ENCODE data around the gene PDCD7.
"Not testable (repeated sequence)": the region's sequence is repeated elsewhere in the genome, so short reads cannot be mapped to it uniquely, and the experiment has no call there.

PDCD7 gene

GRCh38 chr15:65115542-65115941, 18.1 kb downstream of the PDCD7 start:
- DNase-seq = no peak

- DNase-seq = no peak
These were observed 18.5 kb downstream of the PDCD7 start, which contains the start of gene UBAP1L for GRCh38 chr15:65115086-65115485. Gene UBAP1L, minus strand, starts transcription at chr15:65115200. Its CDS starts 8,985 bp downstream, at chr15:65106215.

- no peak for DNase-seq
These were observed 22.8 kb downstream of the PDCD7 start for GRCh38 chr15:65110676-65111292.

GRCh38 chr15:65106011-65106590, 27.5 kb downstream of the PDCD7 start:
- DNase-seq = no peak

- no peak for DNase-seq
These were observed 28.6 kb downstream of the PDCD7 start for GRCh38 chr15:65105038-65105437.

- no peak for DNase-seq
These were observed 30.7 kb downstream of the PDCD7 start for GRCh38 chr15:65102912-65103311.

- no peak for DNase-seq
These were observed 31.5 kb downstream of the PDCD7 start for GRCh38 chr15:65101891-65102708.

GRCh38 chr15:65101411-65101890, 32.2 kb downstream of the PDCD7 start:
- DNase-seq = peak; percentile 27

GRCh38 chr15:65100442-65100841, 33.2 kb downstream of the PDCD7 start:
- DNase-seq = no peak

- DNase-seq = not testable (repeated sequence)
These were observed 33.8 kb downstream of the PDCD7 start for GRCh38 chr15:65099801-65100200.

- DNase-seq = no peak
These were observed 34.3 kb downstream of the PDCD7 start for GRCh38 chr15:65099336-65099735.

GRCh38 chr15:65097651-65098263, 35.9 kb downstream of the PDCD7 start:
- DNase-seq = no peak

- no peak for DNase-seq
These were observed 36.9 kb downstream of the PDCD7 start for GRCh38 chr15:65096481-65097385.

GRCh38 chr15:65095747-65096104, 37.9 kb downstream of the PDCD7 start:
- DNase-seq = no peak

- no peak for DNase-seq
These were observed 38.4 kb downstream of the PDCD7 start for GRCh38 chr15:65095011-65095746.

- no peak for DNase-seq
These were observed 39.2 kb downstream of the PDCD7 start for GRCh38 chr15:65094294-65094995.

- DNase-seq = not testable (repeated sequence)
These were observed 39.8 kb downstream of the PDCD7 start for GRCh38 chr15:65093793-65094170.

- no peak for DNase-seq
These were observed 40.5 kb downstream of the PDCD7 start for GRCh38 chr15:65092911-65093792.

GRCh38 chr15:65091946-65092770, 41.5 kb downstream of the PDCD7 start:
- DNase-seq = no peak

Data from CD4-positive, alpha-beta T cell treated with Interleukin-15 for 1 hour (primary cell).